ENCODE data around the gene MAP4K5. TPM values are rescaled to one million over a fixed set of nuclear protein-coding genes. Genes with fewer than 3 reads are reported as not detected.
"Not testable (repeated sequence)": the region's sequence is repeated elsewhere in the genome, so short reads cannot be mapped to it uniquely, and the experiment has no call there.

The MAP4K5 gene
- total and polyA plus RNA-seq, 2 donors from 2014 or later, result 9.4 to 47.8 TPM

- no peak overlapping the region for H3K27ac ChIP-seq (ENCODE audit: low read depth in 2 of 2, low read length in 2 of 2)
- DNase-seq, result no peak
- H3K36me3 ChIP-seq (ENCODE audit: control insufficient read depth in 2 of 3, insufficient read depth in 3 of 3, low read length in 3 of 3), result no peaks in the 10 kb centered on the region
- no peak overlapping the region for H3K9ac ChIP-seq (ENCODE audit: low read length in 3 of 3)
- H3K9me3 ChIP-seq (ENCODE audit: control insufficient read depth in 2 of 3, insufficient read depth in 1 of 3, low read length in 3 of 3), result no peaks in the 10 kb centered on the region
- H3K4me3 ChIP-seq (ENCODE audit: low read length in 3 of 3), result no peak overlapping the region
- no peaks in the 10 kb centered on the region for H3K4me1 ChIP-seq (ENCODE audit: control insufficient read depth in 2 of 3, insufficient read depth in 2 of 3, low read depth in 1 of 3, low read length in 3 of 3)
- H3K27me3 ChIP-seq (ENCODE audit: control insufficient read depth, insufficient read depth, low read length), result no peaks in the 10 kb centered on the region
- intact Hi-C loops (cut with DNase I), result no loop called here
- FAIRE-seq, result no peak
- no peak for TF ChIP-seq CTCF (IDR thresholded peaks at IDR 0.05; ENCODE audit: borderline replicate concordance, extremely low read depth, insufficient read depth)
Measured at GRCh38 chr14:50510157-50510556, 22.2 kb downstream of the MAP4K5 start.

DNA sequence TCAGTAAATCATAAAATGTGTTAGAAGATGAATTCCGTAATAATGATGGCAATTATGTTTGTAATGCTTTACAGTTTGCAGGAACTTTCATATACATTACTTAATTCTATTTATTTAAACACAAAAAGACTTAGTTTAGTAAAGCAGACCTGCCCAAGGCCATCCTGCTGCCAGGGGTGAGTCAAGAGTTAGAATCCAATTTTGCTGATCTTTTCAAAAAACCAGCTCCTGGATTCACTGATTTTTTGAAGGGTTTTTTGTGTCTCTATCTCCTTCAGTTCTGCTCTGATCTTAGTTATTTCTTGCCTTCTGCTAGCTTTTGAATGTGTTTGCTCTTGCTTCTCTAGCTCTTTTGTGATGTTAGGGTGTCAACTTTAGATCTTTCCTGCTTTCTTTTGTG, 25.3 kb downstream of the MAP4K5 start:
- H3K36me3 ChIP-seq (ENCODE audit: control insufficient read depth in 2 of 3, insufficient read depth in 3 of 3, low read length in 3 of 3); H3K4me1 ChIP-seq (ENCODE audit: control insufficient read depth in 2 of 3, insufficient read depth in 2 of 3, low read depth in 1 of 3, low read length in 3 of 3); DNase-seq; H3K9ac ChIP-seq (ENCODE audit: low read length in 3 of 3); H3K27me3 ChIP-seq (ENCODE audit: control insufficient read depth, insufficient read depth, low read length); FAIRE-seq; intact Hi-C loops (cut with DNase I); H3K9me3 ChIP-seq (ENCODE audit: control insufficient read depth in 2 of 3, insufficient read depth in 1 of 3, low read length in 3 of 3); H3K4me3 ChIP-seq (ENCODE audit: low read length in 3 of 3); H3K27ac ChIP-seq (ENCODE audit: low read depth in 2 of 2, low read length in 2 of 2): not testable (repeated sequence)

DNA sequence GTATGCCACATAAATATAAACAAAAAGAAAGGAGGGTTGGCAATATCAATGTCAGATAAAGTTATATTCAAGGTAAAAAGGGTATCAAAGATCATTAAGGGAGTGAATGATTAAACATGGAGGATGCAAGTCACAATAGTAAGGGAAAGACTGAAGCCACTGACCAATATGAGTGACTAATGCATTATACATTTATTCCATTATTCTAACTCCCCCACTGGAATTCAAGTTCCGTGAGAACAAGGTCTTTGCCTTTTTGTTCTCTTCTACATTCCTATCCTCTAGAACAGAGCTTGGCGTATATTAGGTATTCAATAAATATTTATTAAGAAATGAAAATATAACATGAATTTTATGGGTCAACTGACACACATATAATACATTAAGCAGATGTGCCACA, 30.7 kb downstream of the MAP4K5 start:
- TF ChIP-seq CTCF (IDR thresholded peaks at IDR 0.05; ENCODE audit: borderline replicate concordance, extremely low read depth, insufficient read depth), result no peak
- Histone ChIP-seq H3K36me3 (ENCODE audit: control insufficient read depth in 2 of 3, insufficient read depth in 3 of 3, low read length in 3 of 3) (no peaks in the 10 kb centered on the region), H3K27ac (ENCODE audit: low read depth in 2 of 2, low read length in 2 of 2) (no peak overlapping the region), H3K9ac (ENCODE audit: low read length in 3 of 3) (no peak overlapping the region), H3K4me3 (ENCODE audit: low read length in 3 of 3) (no peak overlapping the region), H3K9me3 (ENCODE audit: control insufficient read depth in 2 of 3, insufficient read depth in 1 of 3, low read length in 3 of 3) (no peaks in the 10 kb centered on the region), H3K27me3 (ENCODE audit: control insufficient read depth, insufficient read depth, low read length) (no peaks in the 10 kb centered on the region), H3K4me1 (ENCODE audit: control insufficient read depth in 2 of 3, insufficient read depth in 2 of 3, low read depth in 1 of 3, low read length in 3 of 3) (no peaks in the 10 kb centered on the region)
- FAIRE-seq (no peak), DNase-seq (no peak)
- intact Hi-C loops (cut with DNase I), result no loop called here

DNA sequence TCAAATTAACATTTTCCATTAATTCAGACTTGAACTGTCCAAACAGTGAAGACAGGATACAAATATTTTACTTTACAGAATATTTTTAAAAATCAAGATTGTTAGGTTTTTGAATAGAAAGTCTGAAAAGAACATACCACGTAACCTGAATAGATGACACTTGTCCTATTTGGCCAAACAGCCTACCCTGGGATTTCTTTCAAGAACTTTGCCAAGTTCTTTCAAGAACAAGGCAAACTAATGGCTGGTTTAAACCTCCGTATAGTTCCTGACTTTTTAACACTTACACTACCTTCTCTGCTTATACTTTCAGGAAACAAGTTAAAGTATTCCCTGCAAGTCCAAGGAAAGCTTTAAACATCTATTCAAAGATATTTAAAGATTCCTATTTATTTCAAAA, 35.0 kb downstream of the MAP4K5 start:
- H3K9me3 ChIP-seq (ENCODE audit: control insufficient read depth in 2 of 3, insufficient read depth in 1 of 3, low read length in 3 of 3), result no peaks in the 10 kb centered on the region
- FAIRE-seq (no peak), DNase-seq (no peak)
- no peak overlapping the region for H3K4me3 ChIP-seq (ENCODE audit: low read length in 3 of 3)
- H3K27me3 ChIP-seq (ENCODE audit: control insufficient read depth, insufficient read depth, low read length), result no peaks in the 10 kb centered on the region
- H3K27ac ChIP-seq (ENCODE audit: low read depth in 2 of 2, low read length in 2 of 2), result no peak overlapping the region
- H3K4me1 ChIP-seq (ENCODE audit: control insufficient read depth in 2 of 3, insufficient read depth in 2 of 3, low read depth in 1 of 3, low read length in 3 of 3), result no peaks in the 10 kb centered on the region
- no peaks in the 10 kb centered on the region for H3K36me3 ChIP-seq (ENCODE audit: control insufficient read depth in 2 of 3, insufficient read depth in 3 of 3, low read length in 3 of 3)
- no peak overlapping the region for H3K9ac ChIP-seq (ENCODE audit: low read length in 3 of 3)
- no peak for TF ChIP-seq CTCF (IDR thresholded peaks at IDR 0.05; ENCODE audit: borderline replicate concordance, extremely low read depth, insufficient read depth)
- intact Hi-C loops (cut with DNase I), result no loop called here

Data from kidney (tissue), 14 donors.